GM23248 (cell line): ENCODE measurements around the gene GPR25. TPM values are rescaled to one million over a fixed set of nuclear protein-coding genes. Genes with fewer than 3 reads are reported as not detected.

ENCODE experiments used
- DNase-seq: peaks from one replicate; pipeline ENCODE4 v3.0.0-alpha.2; 2015
- H2AFZ ChIP-seq: fragments of 200-600 bp; sonication (generic); 2 replicates; pipeline ENCODE4 v1.6.1; 2016; ENCODE audit warnings: antibody characterized with exemption
- H3F3A ChIP-seq: fragments of 200-600 bp; sonication (generic); 2 replicates; pipeline ENCODE4 v1.6.1; 2016; ENCODE audit warnings: mild to moderate bottlenecking, antibody characterized with exemption, mixed run types; ENCODE audit not compliant: insufficient read depth
- H3K27ac ChIP-seq: fragments of 200-600 bp; sonication (generic); 2 replicates; pipeline ENCODE4 v1.5.1; 2016; ENCODE audit warnings: mild to moderate bottlenecking
- H3K27me3 ChIP-seq: fragments of 200-600 bp; sonication (generic); replicated peaks from 2 replicates; pipeline ENCODE4 v1.6.1; 2016; ENCODE audit warnings: mild to moderate bottlenecking; ENCODE audit not compliant: insufficient read depth
- H3K36me3 ChIP-seq: fragments of 200-600 bp; sonication (generic); 2 replicates; pipeline ENCODE4 v1.6.1; 2016; ENCODE audit warnings: low read depth, mild to moderate bottlenecking
- H3K4me1 ChIP-seq: fragments of 200-600 bp; sonication (generic); 2 replicates; pipeline ENCODE4 v1.6.1; 2016; ENCODE audit warnings: mild to moderate bottlenecking; ENCODE audit not compliant: insufficient read depth
- H3K4me2 ChIP-seq: fragments of 200-600 bp; sonication (generic); one replicate; pipeline ENCODE4 v1.6.1; 2016; ENCODE audit warnings: mild to moderate bottlenecking; ENCODE audit not compliant: unreplicated experiment
- H3K4me3 ChIP-seq: fragments of 200-600 bp; sonication (generic); 2 replicates; pipeline ENCODE4 v1.5.1; 2016; ENCODE audit warnings: mild to moderate bottlenecking
- H3K79me2 ChIP-seq: fragments of 200-600 bp; sonication (generic); 2 replicates; pipeline ENCODE4 v1.6.1; 2016; ENCODE audit warnings: mild to moderate bottlenecking; ENCODE audit not compliant: insufficient read depth
- H3K9ac ChIP-seq: fragments of 200-600 bp; sonication (generic); 2 replicates; pipeline ENCODE4 v1.6.1; 2016; ENCODE audit warnings: mild to moderate bottlenecking
- H3K9me2 ChIP-seq: fragments of 200-600 bp; sonication (generic); 2 replicates; pipeline ENCODE4 v1.6.1; 2016; ENCODE audit warnings: mixed run types, mild to moderate bottlenecking, moderate library complexity; ENCODE audit not compliant: insufficient read depth
- H3K9me3 ChIP-seq: fragments of 200-600 bp; sonication (generic); one replicate; pipeline ENCODE4 v1.6.1; 2017; ENCODE audit warnings: low read depth
- H4K20me1 ChIP-seq: fragments of 200-600 bp; sonication (generic); 2 replicates; pipeline ENCODE4 v1.6.0; 2016; ENCODE audit not compliant: insufficient read depth
- EZH2 ChIP-seq: fragments of 200-600 bp; sonication (generic); IDR thresholded peaks from 2 replicates; pipeline ENCODE4 v1.6.1; 2018; ENCODE audit warnings: antibody characterized with exemption, mild to moderate bottlenecking; ENCODE audit not compliant: insufficient read depth, poor library complexity, severe bottlenecking
- EZH2phosphoT487 ChIP-seq: fragments of 200-600 bp; sonication (generic); IDR thresholded peaks from 2 replicates; pipeline ENCODE4 v1.6.1; 2018; ENCODE audit warnings: antibody characterized with exemption, moderate library complexity, mild to moderate bottlenecking, low read depth; ENCODE audit not compliant: insufficient read depth
- WGBS, 2 experiments: methylation state at CpG; one replicate each; pipeline ENCODE4 v1.1.6; 2015 to 2017; ENCODE audit warnings: low lambda C conversion rate in 2 of 2, low coverage in 1 of 2; ENCODE audit errors: missing lambda C conversion rate in 2 of 2; 5-methylcytosine and 5-hydroxymethylcytosine counted together
- in situ Hi-C: fragments of 300-500 bp; cut with MboI; formaldehyde crosslinking; loops from 2 replicates; pipeline ENCODE4 v1.15.0; 2020
- polyA plus RNA-seq: library from polyadenylated mRNA; unstranded; fragments of >200 nt; fragmentation: Nextera tagmentation; extraction: Ambion mirVana; gene quantifications from 2 replicates; pipeline ENCODE4 v1.2.1, GENCODE V29; 2016
- total RNA-seq: library from RNA; depleted of rRNA; stranded (reverse); fragments of >200 nt; shearing (Covaris generic); gene quantifications from 2 replicates; pipeline ENCODE4 v1.2.3, GENCODE V29; 2014

The GPR25 gene
- total and polyA plus RNA-seq, 2 experiments from 2014 or later, result not detected

GRCh38 chr1:200849430-200849829 lies 23.4 kb upstream of the GPR25 start:
- DNase-seq, result no peak
- Histone ChIP-seq H3F3A (0 out of 2 replicates have a peak, but pooled peaks cover under 1% of the 10 kb centered on the region), H3K36me3 (peaks cover 86% of the 10 kb centered on the region), H2AFZ (no peak overlapping the region), H3K9me3 (no peaks in the 10 kb centered on the region), H3K27ac (no peak overlapping the region), H3K9ac (no peak overlapping the region), H3K4me2 (no peak overlapping the region), H3K4me3 (no peak overlapping the region), H3K27me3 (no peaks in the 10 kb centered on the region), H3K9me2 (no peaks in the 10 kb centered on the region), H3K4me1 (no peaks in the 10 kb centered on the region), H3K79me2 (0 out of 2 replicates have a peak, but pooled peaks cover 4% of the 10 kb centered on the region), H4K20me1 (no peaks in the 10 kb centered on the region)
- TF ChIP-seq EZH2phosphoT487 (no peak), EZH2 (no peak)
- 88 to 93% methylated on average over 6 of the region's 6 CpGs for WGBS, 2 experiments
- in situ Hi-C loops, result no loop called here

DNA sequence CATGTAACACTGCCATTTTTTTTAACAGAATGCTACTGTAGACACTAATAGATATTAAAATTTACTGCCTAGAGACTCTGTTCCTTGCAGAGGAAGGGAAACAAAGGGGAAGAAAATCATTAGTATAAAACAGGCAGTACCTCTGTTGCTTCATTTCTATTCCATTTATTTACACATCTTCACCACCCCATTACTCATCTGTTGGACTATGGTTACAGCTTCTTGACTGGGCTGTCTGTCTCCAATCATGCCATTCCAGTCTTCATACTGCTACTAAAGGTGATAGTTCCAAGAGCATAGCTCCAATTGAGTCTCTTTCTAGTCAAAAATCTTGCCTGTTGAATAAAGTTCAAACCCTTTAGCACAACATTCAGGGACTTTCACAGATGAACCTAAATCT lies 22.2 kb upstream of the GPR25 start:
- Histone ChIP-seq H3K9me2 (no peaks in the 10 kb centered on the region), H3K4me3 (no peak overlapping the region), H2AFZ (no peak overlapping the region), H3K9ac (no peak overlapping the region), H3K4me1 (no peaks in the 10 kb centered on the region), H3F3A (0 out of 2 replicates have a peak, but pooled peaks cover 4% of the 10 kb centered on the region), H3K36me3 (peaks cover 87% of the 10 kb centered on the region), H3K79me2 (0 out of 2 replicates have a peak, but pooled peaks cover 4% of the 10 kb centered on the region), H4K20me1 (no peaks in the 10 kb centered on the region), H3K27ac (no peak overlapping the region), H3K4me2 (no peak overlapping the region), H3K27me3 (no peaks in the 10 kb centered on the region), H3K9me3 (no peaks in the 10 kb centered on the region)
- DNase-seq, result no peak
- TF ChIP-seq EZH2, result no peak
- TF ChIP-seq EZH2phosphoT487, result no peak
- in situ Hi-C loops, result no loop called here

DNA sequence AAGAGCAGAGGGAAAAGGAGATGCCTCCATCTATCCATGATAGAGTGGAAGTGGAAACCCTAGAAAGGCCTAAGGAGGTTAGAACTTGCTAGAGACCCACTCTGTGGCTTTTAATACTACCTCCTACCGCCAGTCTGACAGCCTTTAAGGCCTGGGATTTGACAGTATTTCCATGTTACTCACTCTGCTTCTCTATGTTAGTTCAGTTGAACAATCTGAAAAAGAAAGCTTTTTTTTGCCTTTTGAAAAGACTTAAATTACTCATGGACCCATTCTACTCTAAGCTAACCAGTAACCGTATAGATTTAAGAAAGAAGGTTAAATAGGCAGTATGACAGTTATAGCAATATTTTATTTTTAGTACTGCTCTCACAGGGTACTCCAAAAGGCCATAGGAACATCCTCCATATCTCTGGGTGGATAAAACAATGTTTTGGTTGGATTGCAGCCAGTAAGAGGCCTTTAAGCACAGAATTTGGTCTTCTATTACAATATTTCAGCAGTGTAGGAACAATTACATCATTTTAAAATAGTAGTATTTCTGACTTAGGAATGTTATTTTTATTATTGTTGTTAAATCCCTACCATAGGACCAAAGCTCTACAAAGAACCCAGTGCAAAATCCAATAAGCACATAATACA lies 15.9 kb upstream of the GPR25 start:
- no peak overlapping the region for H2AFZ ChIP-seq
- H3K9ac ChIP-seq, result no peak overlapping the region
- WGBS, 2 experiments, result 92 to 98% methylated on average over 2 of the region's 2 CpGs
- H3F3A ChIP-seq, result peaks cover 20% of the 10 kb centered on the region
- no peak overlapping the region for H3K27ac ChIP-seq
- H3K9me3 ChIP-seq, result no peaks in the 10 kb centered on the region
- H4K20me1 ChIP-seq, result no peaks in the 10 kb centered on the region
- in situ Hi-C loops, result no loop called here
- DNase-seq, result no peak
- 0 out of 2 replicates have a peak, but pooled peaks cover 6% of the 10 kb centered on the region for H3K4me1 ChIP-seq
- no peaks in the 10 kb centered on the region for H3K9me2 ChIP-seq
- H3K4me2 ChIP-seq, result no peak overlapping the region
- no peaks in the 10 kb centered on the region for H3K27me3 ChIP-seq
- TF ChIP-seq EZH2 (no peak), EZH2phosphoT487 (no peak)
- no peaks in the 10 kb centered on the region for H3K79me2 ChIP-seq
- peaks cover 62% of the 10 kb centered on the region for H3K36me3 ChIP-seq
- H3K4me3 ChIP-seq, result no peak overlapping the region

GRCh38 chr1:200857804-200858203 lies 15.0 kb upstream of the GPR25 start:
- in situ Hi-C loops, result no loop called here
- Histone ChIP-seq H3K79me2 (no peaks in the 10 kb centered on the region), H4K20me1 (no peaks in the 10 kb centered on the region), H3K36me3 (peaks cover 61% of the 10 kb centered on the region), H3K9me2 (no peaks in the 10 kb centered on the region), H3K9me3 (no peaks in the 10 kb centered on the region), H3F3A (peaks cover 20% of the 10 kb centered on the region), H3K4me3 (no peak overlapping the region), H3K4me1 (0 out of 2 replicates have a peak, but pooled peaks cover 6% of the 10 kb centered on the region), H3K9ac (no peak overlapping the region), H3K27ac (no peak overlapping the region), H3K4me2 (no peak overlapping the region), H2AFZ (no peak overlapping the region), H3K27me3 (no peaks in the 10 kb centered on the region)
- DNase-seq, result no peak
- WGBS, 2 experiments, result 97 to 100% methylated on average over 1 of the region's 1 CpG
- TF ChIP-seq EZH2, result no peak
- no peak for TF ChIP-seq EZH2phosphoT487
